NCI-H2171 (cell line): ENCODE data around the gene HLA-DPA1.

Experiments
- DNase-seq: peaks from one replicate; lab custom pipeline; 2025; lab: John Stamatoyannopoulos, UW

The HLA-DPA1 gene

DNA sequence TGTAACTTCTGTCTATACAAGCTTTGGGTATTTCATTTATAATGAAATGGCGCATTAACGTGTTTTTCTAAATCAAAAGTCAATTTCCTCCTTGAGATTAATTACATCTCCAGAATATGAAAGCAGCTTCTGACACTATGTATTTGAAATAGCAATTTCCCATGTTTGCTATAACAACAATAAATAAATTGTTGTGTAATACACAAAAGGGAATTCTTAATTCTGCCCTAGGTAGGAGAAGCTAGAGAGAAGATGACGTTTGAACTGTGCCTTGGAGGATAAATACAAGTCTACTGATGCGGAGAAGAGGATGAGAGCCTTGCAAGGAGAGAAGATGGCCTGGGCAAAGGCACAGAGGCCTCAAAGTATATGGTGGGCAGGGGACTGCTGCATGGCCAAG lies 56.4 kb downstream of the HLA-DPA1 start:
- no peak for DNase-seq

DNA sequence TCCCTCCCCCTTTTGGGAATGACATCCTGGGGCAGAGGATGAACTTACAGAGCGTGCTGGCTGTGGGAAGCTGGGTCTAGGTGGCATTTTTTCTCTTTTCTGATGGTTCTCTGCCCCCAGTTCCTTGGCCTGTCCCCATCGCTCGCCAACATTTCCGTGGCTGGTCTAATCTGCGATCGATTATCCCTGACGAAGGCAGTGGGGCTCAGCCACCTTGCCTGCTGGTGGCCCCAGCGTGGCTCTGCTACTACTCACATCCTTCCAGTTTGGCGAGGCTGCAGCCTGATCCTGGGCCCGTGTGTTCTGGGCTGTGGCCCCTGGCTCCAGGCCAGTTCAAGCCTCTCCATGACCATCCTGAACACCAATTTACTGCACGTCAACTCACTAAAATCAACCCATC lies 57.7 kb downstream of the HLA-DPA1 start:
- no peak for DNase-seq

DNA sequence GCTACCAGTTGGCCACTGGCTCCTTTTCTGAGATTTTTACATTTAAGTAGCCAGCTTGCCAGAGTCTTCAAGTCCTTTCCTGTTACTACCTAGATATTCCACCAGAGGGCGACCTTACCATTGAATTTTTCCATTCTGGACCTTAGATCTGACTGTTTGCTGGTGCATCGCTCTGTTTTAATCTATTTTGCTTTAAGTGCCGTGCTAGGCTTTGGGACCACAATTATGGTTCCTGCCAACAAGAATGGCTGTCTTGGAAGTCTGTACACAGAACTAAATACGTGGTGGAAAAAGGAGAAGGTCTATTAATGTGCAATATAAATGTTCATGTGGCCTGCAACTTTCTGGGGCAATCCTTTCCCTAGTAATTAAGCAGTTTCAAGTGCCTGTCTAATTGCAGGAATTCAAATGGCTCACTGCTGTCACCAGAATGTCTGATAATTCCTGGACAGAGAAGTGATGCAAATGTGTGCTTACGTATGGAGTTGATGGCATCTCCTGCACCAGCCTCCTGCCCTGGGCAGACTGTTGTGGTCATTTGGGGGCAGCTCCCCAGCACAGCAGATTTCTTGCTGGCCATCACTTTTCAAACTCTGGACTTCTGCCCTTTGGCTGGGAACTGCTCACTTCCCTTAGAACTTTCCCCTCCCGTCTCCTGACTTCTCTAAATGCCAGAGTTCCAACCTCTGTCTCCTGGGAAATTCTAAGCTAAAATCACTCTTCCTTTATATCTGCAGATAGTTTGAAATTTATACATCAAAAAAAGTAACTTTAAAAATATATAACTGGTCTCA lies 58.4 kb downstream of the HLA-DPA1 start:
- DNase-seq, result peak; percentile 36
